ENCODE data around the gene STARD13.

DNA sequence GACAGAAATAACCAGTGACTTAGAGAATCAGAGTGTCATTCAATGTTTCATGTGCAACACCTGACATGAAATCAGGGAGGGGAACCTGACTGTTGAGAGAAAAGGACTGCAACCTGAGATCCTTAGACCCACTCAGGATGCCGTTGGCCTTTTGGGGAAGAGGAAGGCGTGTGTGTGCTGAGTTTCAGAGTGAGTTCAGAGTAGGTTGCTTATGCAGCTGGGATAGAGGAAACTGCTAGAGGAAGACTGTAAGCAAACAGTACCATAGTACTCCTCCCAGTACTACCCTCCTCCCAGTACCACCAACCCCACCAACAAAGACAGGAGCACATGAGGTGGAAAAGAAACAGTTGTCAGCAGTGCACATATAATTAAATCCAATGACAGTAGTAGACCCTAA is 205.6 kb downstream of the STARD13 start:
- TF ChIP-seq, protein P1, sequence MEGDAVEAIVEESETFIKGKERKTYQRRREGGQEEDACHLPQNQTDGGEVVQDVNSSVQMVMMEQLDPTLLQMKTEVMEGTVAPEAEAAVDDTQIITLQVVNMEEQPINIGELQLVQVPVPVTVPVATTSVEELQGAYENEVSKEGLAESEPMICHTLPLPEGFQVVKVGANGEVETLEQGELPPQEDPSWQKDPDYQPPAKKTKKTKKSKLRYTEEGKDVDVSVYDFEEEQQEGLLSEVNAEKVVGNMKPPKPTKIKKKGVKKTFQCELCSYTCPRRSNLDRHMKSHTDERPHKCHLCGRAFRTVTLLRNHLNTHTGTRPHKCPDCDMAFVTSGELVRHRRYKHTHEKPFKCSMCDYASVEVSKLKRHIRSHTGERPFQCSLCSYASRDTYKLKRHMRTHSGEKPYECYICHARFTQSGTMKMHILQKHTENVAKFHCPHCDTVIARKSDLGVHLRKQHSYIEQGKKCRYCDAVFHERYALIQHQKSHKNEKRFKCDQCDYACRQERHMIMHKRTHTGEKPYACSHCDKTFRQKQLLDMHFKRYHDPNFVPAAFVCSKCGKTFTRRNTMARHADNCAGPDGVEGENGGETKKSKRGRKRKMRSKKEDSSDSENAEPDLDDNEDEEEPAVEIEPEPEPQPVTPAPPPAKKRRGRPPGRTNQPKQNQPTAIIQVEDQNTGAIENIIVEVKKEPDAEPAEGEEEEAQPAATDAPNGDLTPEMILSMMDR (IDR thresholded peaks at IDR 0.05; ENCODE audit: insufficient read depth, low read length): no peak
- no peak for TF ChIP-seq POLR2AphosphoS5 (IDR thresholded peaks at IDR 0.05; ENCODE audit: low read depth)
- peak; percentile 62; the same call in 1 of the 2 replicates for TF ChIP-seq SPI1 (IDR thresholded peaks at IDR 0.05; ENCODE audit: borderline replicate concordance, low read depth)
- no peak for TF ChIP-seq GABPA (IDR thresholded peaks at IDR 0.05; ENCODE audit: low read depth)
